Activated CD4-positive, alpha-beta memory T cell treated with anti-CD3 and anti-CD28 coated beads for 36 hours (primary cell): Measurements from ENCODE around the gene PPP1R13B. TPM values are rescaled to one million over a fixed set of nuclear protein-coding genes. Genes with fewer than 3 reads are reported as not detected.

ENCODE experiments used
- CTCF ChIA-PET: fragments of 350-600 bp; sonication (Branson Sonifier 250); formaldehyde crosslinking; loops from one replicate; lab custom pipeline; 2021; ENCODE audit warnings: antibody characterized with exemption, inconsistent platforms; lab: Charles Lee
- POLR2A ChIA-PET: fragments of 350-600 bp; sonication (Branson Sonifier 250); formaldehyde crosslinking; loops from one replicate; lab custom pipeline; 2021; ENCODE audit warnings: antibody characterized with exemption; lab: Charles Lee
- DNase-seq: peaks from one replicate; pipeline ENCODE4 v3.0.0-alpha.2; 2020
- H3K27ac Mint-ChIP-seq: one replicate; pipeline ENCODE4 v1.8.0; 2021; ENCODE audit warnings: mixed read lengths
- H3K27me3 Mint-ChIP-seq: one replicate; pipeline ENCODE4 v1.8.0; 2021; ENCODE audit warnings: mixed read lengths
- H3K36me3 Mint-ChIP-seq: one replicate; pipeline ENCODE4 v1.8.0; 2021; ENCODE audit warnings: mixed read lengths
- H3K4me1 Mint-ChIP-seq: one replicate; pipeline ENCODE4 v1.8.0; 2021; ENCODE audit warnings: low read depth, mixed read lengths
- H3K4me3 Mint-ChIP-seq: one replicate; pipeline ENCODE4 v1.8.0; 2021; ENCODE audit warnings: mild to moderate bottlenecking, mixed read lengths
- H3K9me3 Mint-ChIP-seq: one replicate; pipeline ENCODE4 v1.8.0; 2021; ENCODE audit warnings: mixed read lengths
- intact Hi-C: fragments of 100-400 bp; cut with micrococcal nuclease; formaldehyde crosslinking; loops from one replicate; pipeline ENCODE4 v1.15.1; 2023
- total RNA-seq, 2 experiments: library from RNA; stranded (reverse); gene quantifications; one replicate each; pipeline ENCODE4 v1.2.3, GENCODE V29; 2021

Gene PPP1R13B
- total RNA-seq, 2 experiments from 2014 or later = 13.5 to 14.8 TPM

GRCh38 chr14:103715052-103716000 lies 132.0 kb downstream of the PPP1R13B start, which contains the start of the genes XRCC3 and ZFYVE21:
Gene XRCC3, minus strand, starts transcription at chr14:103715451. Its CDS starts 4,364 bp downstream, at chr14:103711087.
Gene ZFYVE21, plus strand, starts transcription at chr14:103715810. Its CDS starts 32 bp downstream, at chr14:103715842.
- intact Hi-C loops = loop anchor here (1.0 to 2.0 kb wide), 4 partner anchors 86 to 205 kb away; partner anchors contain the start of genes BAG5, COA8, KLC1 and PPP1R13B
- DNase-seq = peak; percentile 100
- ChIA-PET POLR2A (interaction anchor here (0.6 to 1.6 kb wide), 9 partner anchors 11 to 91 kb away, joined by 3 to 5 read pairs (median 3); partner anchors contain the start of gene KLC1), CTCF (no interaction called here)
- Mint-ChIP-seq H3K36me3 (peaks cover 14% of the 10 kb centered on the region), H3K27me3 (peaks cover 2% of the 10 kb centered on the region), H3K4me3 (peak within 1 kb of the TSS; percentile 86), H3K4me1 (peaks cover 60% of the 10 kb centered on the region), H3K27ac (peak within 1 kb of the TSS; percentile 85), H3K9me3 (no peaks in the 10 kb centered on the region)

GRCh38 chr14:103714063-103714724 lies 133.2 kb downstream of the PPP1R13B start:
- ChIA-PET CTCF (no interaction called here), POLR2A (interaction anchor here (1.3 kb wide), 1 partner anchor 16 kb away, joined by 3 read pairs; no protein-coding TSS in a partner anchor)
- H3K4me3 Mint-ChIP-seq = peak overlapping the region; percentile 86
- H3K36me3 Mint-ChIP-seq = peaks cover 17% of the 10 kb centered on the region
- H3K27me3 Mint-ChIP-seq = peaks cover 2% of the 10 kb centered on the region
- H3K27ac Mint-ChIP-seq = peak overlapping the region; percentile 74
- no peak for DNase-seq
- intact Hi-C loops = loop anchor here (2.0 kb wide), 2 partner anchors 151 to 207 kb away; partner anchors contain the start of genes BAG5 and COA8
- peaks cover 50% of the 10 kb centered on the region for H3K4me1 Mint-ChIP-seq
- no peaks in the 10 kb centered on the region for H3K9me3 Mint-ChIP-seq

DNA sequence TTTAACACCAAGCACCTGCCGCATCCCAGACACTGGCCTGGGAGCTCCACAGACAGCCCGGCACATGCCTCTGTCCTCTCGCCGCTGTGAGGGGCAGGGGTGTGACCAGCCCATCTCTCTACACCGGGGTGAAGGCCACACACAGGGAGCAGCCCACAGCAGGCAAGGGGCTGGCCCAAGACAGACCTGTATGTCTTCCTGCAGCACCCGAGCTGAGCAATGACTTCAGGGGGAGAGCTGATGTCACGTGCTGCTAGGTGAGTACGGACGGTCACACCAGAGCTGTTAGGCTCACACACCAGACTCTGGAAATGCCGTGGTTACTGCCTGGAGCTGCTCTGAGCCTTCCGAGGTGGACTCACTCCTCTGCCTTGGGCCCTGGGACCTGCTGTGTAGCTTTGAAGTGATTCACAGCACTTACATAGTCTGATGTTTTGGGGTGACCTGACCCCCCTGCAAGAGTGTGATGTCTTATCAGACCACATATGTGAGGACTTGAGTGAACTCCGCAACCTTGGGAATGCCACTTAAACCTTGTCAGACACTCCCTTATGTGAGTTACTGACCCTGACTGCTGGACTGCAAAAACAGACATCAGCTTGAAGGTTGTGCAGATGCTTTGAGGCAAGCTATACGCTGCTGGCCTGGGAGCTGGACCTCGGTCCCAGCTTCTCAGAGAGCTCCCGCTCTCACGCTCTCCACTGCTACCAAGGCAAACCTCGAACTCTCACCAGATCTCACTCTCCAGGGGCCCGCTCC lies 133.9 kb downstream of the PPP1R13B start:
- Mint-ChIP-seq H3K27ac (no peak overlapping the region), H3K4me1 (peaks cover 45% of the 10 kb centered on the region), H3K27me3 (peaks cover 2% of the 10 kb centered on the region), H3K9me3 (no peaks in the 10 kb centered on the region), H3K4me3 (peak overlapping the region; percentile 86), H3K36me3 (peaks cover 20% of the 10 kb centered on the region)
- DNase-seq = no peak
- POLR2A ChIA-PET = interaction anchor here (0.5 to 1.3 kb wide), 3 partner anchors 15 to 417 kb away, joined by 3 read pairs; no protein-coding TSS in a partner anchor
- intact Hi-C loops = loop anchor here (2.0 kb wide), 2 partner anchors 151 to 207 kb away; partner anchors contain the start of genes BAG5 and COA8
- CTCF ChIA-PET = no interaction called here

DNA sequence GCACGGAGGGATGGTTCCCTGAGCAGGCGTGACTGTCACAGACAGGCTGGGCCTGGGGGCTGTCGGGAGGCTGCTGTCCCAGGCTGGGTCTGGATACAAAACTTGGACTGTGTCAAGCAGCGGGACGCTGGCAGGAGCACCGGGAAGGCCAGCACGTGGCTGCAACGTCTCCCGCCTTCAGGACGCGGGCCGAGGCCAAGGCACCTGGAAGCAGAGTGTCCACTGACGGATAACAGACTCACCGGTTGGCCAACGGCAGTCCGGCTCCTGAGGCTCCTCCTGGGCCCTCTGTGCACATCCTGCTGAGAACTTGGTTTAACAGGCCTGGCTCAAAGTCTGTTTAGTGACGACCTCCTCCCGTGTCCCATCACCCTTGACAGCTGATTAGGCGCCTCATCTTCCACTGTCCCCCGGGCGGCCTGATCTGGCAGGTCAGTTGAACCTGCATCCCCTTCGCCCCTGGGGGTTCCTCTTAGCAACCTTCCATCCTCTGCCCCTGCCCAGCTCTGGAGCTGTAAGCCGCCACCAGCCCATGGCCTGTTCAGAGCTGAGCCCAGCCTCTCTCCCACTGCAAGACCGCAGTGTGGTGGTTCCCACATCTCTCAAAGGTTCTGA lies 134.6 kb downstream of the PPP1R13B start:
- ChIA-PET POLR2A (interaction anchor here (0.5 to 1.3 kb wide), 3 partner anchors 14 to 417 kb away, joined by 3 read pairs; no protein-coding TSS in a partner anchor), CTCF (no interaction called here)
- Mint-ChIP-seq H3K4me1 (peaks cover 43% of the 10 kb centered on the region), H3K4me3 (no peak overlapping the region), H3K9me3 (no peaks in the 10 kb centered on the region), H3K27ac (no peak overlapping the region), H3K36me3 (peaks cover 24% of the 10 kb centered on the region), H3K27me3 (peaks cover 2% of the 10 kb centered on the region)
- intact Hi-C loops = no loop called here
- DNase-seq = no peak

DNA sequence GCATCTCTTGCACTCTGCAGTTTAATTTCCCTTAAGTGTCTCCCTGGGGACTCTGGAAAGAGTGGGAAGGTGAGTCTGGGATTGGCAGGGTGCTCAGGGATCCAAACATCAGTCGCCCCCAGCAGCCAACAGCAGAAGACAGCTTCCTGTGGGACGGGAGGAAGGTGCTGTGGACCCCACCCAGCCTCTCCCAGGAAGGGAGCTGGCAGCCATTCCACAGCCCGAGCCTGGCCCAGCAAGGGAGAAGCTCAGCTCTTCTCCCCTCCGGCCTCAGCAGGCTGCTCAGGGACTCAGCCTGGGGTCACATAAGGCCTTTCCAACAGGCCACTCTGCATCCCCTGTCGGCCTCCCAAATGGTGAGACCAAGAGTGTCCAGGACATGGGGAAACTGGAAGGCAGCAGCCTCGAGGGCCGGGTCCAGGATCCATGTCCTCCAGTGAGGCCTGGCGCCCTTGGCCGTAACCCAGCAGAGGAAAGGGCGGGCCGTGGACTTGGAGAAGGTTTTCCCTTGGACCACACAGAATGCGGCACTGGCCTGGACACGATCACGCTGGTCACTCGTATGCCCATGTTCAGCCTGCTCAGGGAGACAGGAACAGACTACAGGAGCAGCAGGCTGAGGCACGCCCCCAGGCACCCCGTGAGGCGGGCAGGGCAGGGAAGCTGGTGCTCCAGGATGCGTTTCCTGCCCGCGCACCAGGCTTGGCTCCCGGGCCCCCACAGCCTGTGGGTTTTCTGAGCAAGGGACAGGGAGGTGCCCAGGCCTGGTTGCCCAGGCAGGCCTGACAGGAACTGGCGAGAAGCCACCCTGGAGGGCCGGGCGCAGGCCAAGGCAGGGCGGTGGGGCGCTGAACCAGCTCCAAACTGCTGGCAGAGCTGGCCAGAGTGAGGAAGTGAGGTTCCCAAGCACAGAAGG lies 135.6 kb downstream of the PPP1R13B start:
- peaks cover 33% of the 10 kb centered on the region for H3K4me1 Mint-ChIP-seq
- peaks cover 24% of the 10 kb centered on the region for H3K36me3 Mint-ChIP-seq
- ChIA-PET POLR2A (no interaction called here), CTCF (no interaction called here)
- no peaks in the 10 kb centered on the region for H3K9me3 Mint-ChIP-seq
- H3K27ac Mint-ChIP-seq = no peak overlapping the region
- H3K27me3 Mint-ChIP-seq = peaks cover 2% of the 10 kb centered on the region
- no peak for DNase-seq
- H3K4me3 Mint-ChIP-seq = no peak overlapping the region
- intact Hi-C loops = no loop called here

GRCh38 chr14:103710771-103711377 lies 136.5 kb downstream of the PPP1R13B start:
- intact Hi-C loops = no loop called here
- H3K4me1 Mint-ChIP-seq = peaks cover 29% of the 10 kb centered on the region
- H3K4me3 Mint-ChIP-seq = no peak overlapping the region
- DNase-seq = no peak
- CTCF ChIA-PET = interaction anchor here (0.7 kb wide), 1 partner anchor 356 kb away, joined by 3 read pairs; no protein-coding TSS in a partner anchor
- H3K36me3 Mint-ChIP-seq = peaks cover 24% of the 10 kb centered on the region
- H3K27me3 Mint-ChIP-seq = peaks cover 2% of the 10 kb centered on the region
- no peak overlapping the region for H3K27ac Mint-ChIP-seq
- POLR2A ChIA-PET = no interaction called here
- H3K9me3 Mint-ChIP-seq = no peaks in the 10 kb centered on the region

DNA sequence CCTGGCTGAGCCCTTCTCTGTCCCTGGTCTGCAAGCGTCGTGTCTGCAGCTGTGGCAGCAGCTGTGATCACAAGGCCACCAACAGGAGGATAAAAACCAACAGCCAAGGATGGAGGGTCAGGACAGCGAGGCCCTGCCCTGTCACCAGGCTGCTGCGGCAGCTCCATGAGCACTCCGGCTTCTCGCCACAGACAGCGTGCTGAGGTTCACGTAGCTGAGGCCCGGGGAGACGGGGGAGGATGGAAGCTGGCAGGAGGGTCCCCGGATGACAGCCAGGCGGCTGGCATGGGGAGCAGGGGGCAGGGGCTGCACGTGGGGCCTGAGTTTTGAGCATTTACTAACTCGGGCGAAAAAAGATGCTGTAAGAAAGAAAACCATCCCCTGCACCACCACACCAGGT lies 137.6 kb downstream of the PPP1R13B start:
- CTCF ChIA-PET = no interaction called here
- no peaks in the 10 kb centered on the region for H3K27me3 Mint-ChIP-seq
- no peaks in the 10 kb centered on the region for H3K9me3 Mint-ChIP-seq
- POLR2A ChIA-PET = no interaction called here
- intact Hi-C loops = no loop called here
- peaks cover 25% of the 10 kb centered on the region for H3K36me3 Mint-ChIP-seq
- H3K4me3 Mint-ChIP-seq = no peak overlapping the region
- H3K4me1 Mint-ChIP-seq = peaks cover 27% of the 10 kb centered on the region
- no peak overlapping the region for H3K27ac Mint-ChIP-seq
- DNase-seq = no peak

GRCh38 chr14:103708750-103709187 lies 138.6 kb downstream of the PPP1R13B start:
- Mint-ChIP-seq H3K27ac (no peak overlapping the region), H3K27me3 (no peaks in the 10 kb centered on the region), H3K36me3 (peaks cover 22% of the 10 kb centered on the region), H3K4me1 (peaks cover 22% of the 10 kb centered on the region), H3K9me3 (no peaks in the 10 kb centered on the region), H3K4me3 (no peak overlapping the region)
- intact Hi-C loops = no loop called here
- ChIA-PET CTCF (no interaction called here), POLR2A (no interaction called here)
- DNase-seq = no peak

DNA sequence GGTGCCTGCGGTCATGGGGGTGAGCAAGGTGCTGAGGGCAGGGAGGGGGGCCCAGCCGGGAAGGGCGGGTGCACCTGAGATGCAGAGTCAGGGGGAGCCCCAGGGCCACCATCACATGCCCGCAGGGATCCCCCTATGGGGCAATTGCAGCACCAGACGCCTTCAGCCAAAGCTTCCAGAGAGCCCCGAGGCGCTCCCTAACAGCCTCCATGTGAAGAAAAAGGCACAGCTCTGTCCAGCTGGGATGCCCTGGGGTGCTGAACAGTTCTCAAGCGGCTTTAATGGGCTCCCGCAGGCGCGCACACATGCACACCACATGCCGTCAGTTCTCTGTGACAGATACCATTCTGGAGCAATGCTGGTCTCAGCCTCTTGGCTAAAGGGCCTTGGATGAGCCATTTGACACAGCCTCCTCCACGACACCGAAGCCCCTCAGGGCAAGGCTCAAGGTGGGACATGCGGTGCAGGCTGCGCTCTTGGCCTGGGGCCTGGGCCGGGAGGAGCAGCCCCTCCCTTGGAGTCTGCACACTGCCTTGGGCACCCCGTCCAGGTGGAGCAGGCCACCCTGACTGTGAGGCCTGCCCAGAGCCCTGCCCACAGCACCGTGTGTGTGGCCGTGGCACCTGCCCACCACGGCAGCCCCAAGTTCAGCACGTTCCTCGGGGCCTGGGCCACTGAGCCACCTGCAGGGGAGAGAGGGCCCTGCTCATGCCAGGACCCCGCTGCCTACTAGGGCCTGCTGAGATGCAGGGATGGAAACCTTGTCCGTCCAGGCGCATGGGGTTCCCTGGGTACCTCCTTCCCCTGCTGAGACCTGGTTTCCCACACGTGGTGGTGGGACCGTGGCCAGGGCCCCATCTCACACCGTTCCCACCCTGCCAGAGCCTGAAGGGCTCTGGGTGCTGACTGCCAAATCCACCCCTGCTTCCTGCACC lies 139.8 kb downstream of the PPP1R13B start:
- Mint-ChIP-seq H3K9me3 (no peaks in the 10 kb centered on the region), H3K4me3 (no peak overlapping the region), H3K4me1 (peaks cover 11% of the 10 kb centered on the region), H3K27ac (no peak overlapping the region), H3K27me3 (no peaks in the 10 kb centered on the region), H3K36me3 (peaks cover 34% of the 10 kb centered on the region)
- CTCF ChIA-PET = no interaction called here
- POLR2A ChIA-PET = no interaction called here
- intact Hi-C loops = no loop called here
- DNase-seq = no peak
